Measurements from ENCODE around the gene ARID1B. TPM values are rescaled to one million over a fixed set of nuclear protein-coding genes. Genes with fewer than 3 reads are reported as not detected.

Gene ARID1B
- total RNA-seq, 6 experiments from 2014 or later, result 23.2 to 35.3 (median 30.7) TPM

DNA sequence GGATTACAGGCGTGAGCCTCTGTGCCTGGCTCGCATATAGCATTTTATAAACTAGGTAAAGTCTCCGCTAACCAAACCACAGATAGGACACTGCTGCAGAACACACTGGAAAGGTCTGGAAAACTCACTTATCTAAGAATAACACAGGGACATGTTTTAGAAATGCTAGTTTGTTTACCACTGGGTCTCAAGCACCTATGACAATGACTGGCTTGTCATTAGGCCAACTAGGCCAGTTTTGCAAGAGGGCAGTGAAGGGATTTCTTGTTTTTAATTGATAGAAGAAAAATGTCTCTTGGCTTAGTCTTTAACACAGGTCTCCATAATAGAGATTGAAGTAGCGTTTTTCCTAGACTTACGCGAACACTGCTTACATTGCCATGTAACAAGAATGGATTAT is 344.7 kb downstream of the ARID1B start:
- Histone ChIP-seq H3K27ac (peak overlapping the region; percentile 46 to 58 (median 57)), H3K36me3 (peaks cover 0 to 2% (median 0%) of the 10 kb centered on the region in 4 donors), H3K9me3 (no peaks in the 10 kb centered on the region), H3K4me1 (peaks cover 0 to 45% (median 14%) of the 10 kb centered on the region in 4 donors), H3K27me3 (no peaks in the 10 kb centered on the region), H3K4me3 (no peak overlapping the region)
- intact Hi-C loops (cut with DNase I), result no loop called here
- TF ChIP-seq, protein P1, sequence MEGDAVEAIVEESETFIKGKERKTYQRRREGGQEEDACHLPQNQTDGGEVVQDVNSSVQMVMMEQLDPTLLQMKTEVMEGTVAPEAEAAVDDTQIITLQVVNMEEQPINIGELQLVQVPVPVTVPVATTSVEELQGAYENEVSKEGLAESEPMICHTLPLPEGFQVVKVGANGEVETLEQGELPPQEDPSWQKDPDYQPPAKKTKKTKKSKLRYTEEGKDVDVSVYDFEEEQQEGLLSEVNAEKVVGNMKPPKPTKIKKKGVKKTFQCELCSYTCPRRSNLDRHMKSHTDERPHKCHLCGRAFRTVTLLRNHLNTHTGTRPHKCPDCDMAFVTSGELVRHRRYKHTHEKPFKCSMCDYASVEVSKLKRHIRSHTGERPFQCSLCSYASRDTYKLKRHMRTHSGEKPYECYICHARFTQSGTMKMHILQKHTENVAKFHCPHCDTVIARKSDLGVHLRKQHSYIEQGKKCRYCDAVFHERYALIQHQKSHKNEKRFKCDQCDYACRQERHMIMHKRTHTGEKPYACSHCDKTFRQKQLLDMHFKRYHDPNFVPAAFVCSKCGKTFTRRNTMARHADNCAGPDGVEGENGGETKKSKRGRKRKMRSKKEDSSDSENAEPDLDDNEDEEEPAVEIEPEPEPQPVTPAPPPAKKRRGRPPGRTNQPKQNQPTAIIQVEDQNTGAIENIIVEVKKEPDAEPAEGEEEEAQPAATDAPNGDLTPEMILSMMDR (IDR thresholded peaks at IDR 0.05), result no peak
- TF ChIP-seq POLR2A (IDR thresholded peaks at IDR 0.05), result no peak
- peak in 1 of 3 donors; percentile 63 for DNase-seq
- 80% methylated on average over 6 of the region's 6 CpGs for WGBS (ENCODE audit: insufficient coverage, low coverage, low lambda C conversion rate, missing lambda C conversion rate)
- peak; percentile 32 to 54 (median 46) for ATAC-seq

DNA sequence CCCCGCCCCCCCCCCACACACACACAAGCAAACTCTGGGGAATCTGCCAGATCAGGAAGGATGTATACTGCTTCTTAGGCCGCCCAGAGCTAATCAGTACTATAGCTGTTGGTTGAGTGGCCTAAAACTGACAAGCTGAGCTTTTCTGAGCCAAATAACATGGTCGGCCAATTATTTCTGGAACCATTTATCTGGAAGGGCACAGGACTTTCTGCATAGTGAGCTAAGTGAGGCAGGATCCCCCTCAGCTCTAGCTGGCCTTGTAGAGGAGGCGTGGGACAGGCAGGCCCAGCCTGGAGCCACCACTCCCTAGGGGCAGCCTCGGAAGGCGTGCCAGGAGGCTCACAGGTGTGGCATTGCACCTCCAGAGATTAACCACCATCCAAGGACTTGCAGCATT is 346.1 kb downstream of the ARID1B start:
- DNase-seq, result no peak
- H3K9me3 ChIP-seq, result no peaks in the 10 kb centered on the region
- intact Hi-C loops (cut with DNase I), result no loop called here
- H3K4me3 ChIP-seq, result no peak overlapping the region
- no peaks in the 10 kb centered on the region for H3K27me3 ChIP-seq
- no peak for ATAC-seq
- peaks cover 0 to 38% (median 14%) of the 10 kb centered on the region in 4 donors for H3K4me1 ChIP-seq
- 89% methylated on average over 3 of the region's 6 CpGs for WGBS (ENCODE audit: insufficient coverage, low coverage, low lambda C conversion rate, missing lambda C conversion rate)
- H3K36me3 ChIP-seq, result peaks cover 0 to 2% (median 0%) of the 10 kb centered on the region in 4 donors
- no peak overlapping the region for H3K27ac ChIP-seq
- TF ChIP-seq, protein P1 (IDR thresholded peaks at IDR 0.05), result no peak
- no peak for TF ChIP-seq POLR2A (IDR thresholded peaks at IDR 0.05)

DNA sequence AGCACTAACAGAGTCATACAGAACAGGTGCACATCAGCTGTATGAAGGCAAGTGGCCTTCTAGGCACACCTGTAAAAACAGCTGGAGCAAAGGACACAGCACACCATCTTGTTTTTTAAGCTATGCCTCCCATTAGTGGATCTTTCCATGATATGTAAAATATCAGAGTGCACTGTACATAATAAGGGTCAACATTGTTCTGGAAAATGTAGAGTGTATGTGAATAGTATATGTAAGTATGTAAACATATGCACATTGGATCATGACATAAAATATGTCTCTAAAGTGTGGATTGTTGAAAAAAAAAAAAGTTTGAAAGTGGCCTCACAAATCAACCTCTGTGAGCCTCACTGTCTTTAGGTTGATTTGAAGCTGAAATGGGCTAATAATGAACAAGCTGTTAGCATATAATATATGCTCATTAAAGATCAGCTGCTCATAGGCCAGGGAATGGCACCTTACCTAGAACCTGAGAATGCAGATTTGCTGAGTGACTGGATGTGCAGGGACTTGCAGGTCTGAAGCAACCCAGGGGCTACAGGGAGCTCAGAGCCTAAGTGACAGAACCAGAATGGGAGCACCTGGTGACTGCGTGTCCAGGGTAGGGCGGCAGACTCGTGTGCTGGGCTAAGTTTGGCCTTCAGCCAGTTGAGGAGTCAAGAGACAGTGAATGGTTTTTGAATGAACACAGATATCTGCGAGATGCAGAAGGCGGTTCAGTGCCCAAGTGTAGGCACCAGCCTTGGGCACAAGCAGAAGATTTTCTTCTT is 347.5 kb downstream of the ARID1B start:
- ATAC-seq (no peak), DNase-seq (no peak)
- Histone ChIP-seq H3K27me3 (no peaks in the 10 kb centered on the region), H3K4me1 (peaks cover 0 to 28% (median 13%) of the 10 kb centered on the region in 4 donors), H3K27ac (no peak overlapping the region), H3K9me3 (no peaks in the 10 kb centered on the region), H3K4me3 (no peak overlapping the region), H3K36me3 (peaks cover 0 to 2% (median 0%) of the 10 kb centered on the region in 4 donors)
- intact Hi-C loops (cut with DNase I), result no loop called here
- 72% methylated on average over 3 of the region's 5 CpGs for WGBS (ENCODE audit: insufficient coverage, low coverage, low lambda C conversion rate, missing lambda C conversion rate)
- TF ChIP-seq, protein P1 (IDR thresholded peaks at IDR 0.05), result no peak
- TF ChIP-seq POLR2A (IDR thresholded peaks at IDR 0.05), result no peak

DNA sequence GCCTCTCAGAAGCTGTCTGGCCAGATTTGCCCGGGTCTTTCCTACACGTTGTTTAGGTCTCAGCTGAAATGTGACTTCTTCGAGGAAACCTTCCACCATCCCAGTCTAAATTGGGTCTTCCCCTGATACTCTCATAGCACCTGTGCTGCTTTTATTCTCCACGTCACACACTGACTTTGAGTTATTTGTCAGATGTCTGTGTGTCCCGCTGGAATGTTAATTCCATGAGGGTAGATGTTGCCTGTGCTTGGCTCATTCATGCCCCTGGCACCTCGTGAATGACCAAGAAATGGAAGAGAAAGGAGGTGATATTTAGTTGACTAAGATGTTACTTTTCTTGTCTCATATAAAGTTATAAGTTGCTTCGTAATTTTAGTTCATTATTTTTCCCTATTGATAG is 348.4 kb downstream of the ARID1B start:
- 98% methylated on average over 5 of the region's 7 CpGs for WGBS (ENCODE audit: insufficient coverage, low coverage, low lambda C conversion rate, missing lambda C conversion rate)
- TF ChIP-seq, protein P1 (IDR thresholded peaks at IDR 0.05), result no peak
- TF ChIP-seq POLR2A (IDR thresholded peaks at IDR 0.05), result no peak
- ATAC-seq (no peak), DNase-seq (no peak)
- no peaks in the 10 kb centered on the region for H3K27me3 ChIP-seq
- H3K36me3 ChIP-seq, result peaks cover 0 to 2% (median 0%) of the 10 kb centered on the region in 4 donors
- no peaks in the 10 kb centered on the region for H3K9me3 ChIP-seq
- no peak overlapping the region for H3K27ac ChIP-seq
- peaks cover 0 to 20% (median 9%) of the 10 kb centered on the region in 4 donors for H3K4me1 ChIP-seq
- intact Hi-C loops (cut with DNase I), result no loop called here
- no peak overlapping the region for H3K4me3 ChIP-seq
